ENCODE measurements around the gene ACBD6. TPM values are rescaled to one million over a fixed set of nuclear protein-coding genes. Genes with fewer than 3 reads are reported as not detected.

Gene ACBD6
- total and polyA plus RNA-seq, 9 donors = 31.0 to 56.0 (median 42.7) TPM

GRCh38 chr1:180246579-180246978 is 255.8 kb downstream of the ACBD6 start:
- no peak for DNase-seq
- H3K27me3 ChIP-seq = no peaks in the 10 kb centered on the region

DNA sequence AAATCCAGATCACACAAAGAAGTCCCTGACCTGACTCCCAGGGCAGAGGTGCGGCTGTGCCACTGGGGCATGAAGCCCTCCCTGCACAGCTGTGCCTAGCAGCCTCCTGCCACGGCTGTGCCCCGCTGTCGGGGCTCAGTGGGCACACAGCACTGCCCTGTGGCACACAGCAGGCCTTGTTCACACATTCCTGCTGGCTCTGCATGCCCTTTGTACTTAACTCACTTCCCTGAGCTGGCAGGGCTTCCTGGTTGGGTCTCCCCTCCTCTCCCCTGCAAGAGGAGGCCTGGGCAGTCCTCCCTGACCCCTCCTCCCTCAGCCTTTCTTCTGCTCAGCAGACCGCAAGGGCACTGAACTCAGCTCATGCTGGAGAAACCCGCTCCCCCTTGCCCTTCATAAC is 257.5 kb downstream of the ACBD6 start:
- no peak for DNase-seq
- Histone ChIP-seq H3K36me3 (no peaks in the 10 kb centered on the region), H3K9me3 (no peaks in the 10 kb centered on the region), H3K4me3 (no peak overlapping the region), H3K27me3 (no peaks in the 10 kb centered on the region), H3K4me1 (ENCODE audit: insufficient read depth) (no peaks in the 10 kb centered on the region), H3K27ac (no peak overlapping the region)
- intact Hi-C loops (cut with DNase I) = no loop called here
- 82 to 86% (median 86%) methylated on average over 6 of the region's 6 CpGs for WGBS, 3 donors
- TF ChIP-seq POLR2A (IDR thresholded peaks at IDR 0.05) = no peak
- TF ChIP-seq, protein P1, sequence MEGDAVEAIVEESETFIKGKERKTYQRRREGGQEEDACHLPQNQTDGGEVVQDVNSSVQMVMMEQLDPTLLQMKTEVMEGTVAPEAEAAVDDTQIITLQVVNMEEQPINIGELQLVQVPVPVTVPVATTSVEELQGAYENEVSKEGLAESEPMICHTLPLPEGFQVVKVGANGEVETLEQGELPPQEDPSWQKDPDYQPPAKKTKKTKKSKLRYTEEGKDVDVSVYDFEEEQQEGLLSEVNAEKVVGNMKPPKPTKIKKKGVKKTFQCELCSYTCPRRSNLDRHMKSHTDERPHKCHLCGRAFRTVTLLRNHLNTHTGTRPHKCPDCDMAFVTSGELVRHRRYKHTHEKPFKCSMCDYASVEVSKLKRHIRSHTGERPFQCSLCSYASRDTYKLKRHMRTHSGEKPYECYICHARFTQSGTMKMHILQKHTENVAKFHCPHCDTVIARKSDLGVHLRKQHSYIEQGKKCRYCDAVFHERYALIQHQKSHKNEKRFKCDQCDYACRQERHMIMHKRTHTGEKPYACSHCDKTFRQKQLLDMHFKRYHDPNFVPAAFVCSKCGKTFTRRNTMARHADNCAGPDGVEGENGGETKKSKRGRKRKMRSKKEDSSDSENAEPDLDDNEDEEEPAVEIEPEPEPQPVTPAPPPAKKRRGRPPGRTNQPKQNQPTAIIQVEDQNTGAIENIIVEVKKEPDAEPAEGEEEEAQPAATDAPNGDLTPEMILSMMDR (IDR thresholded peaks at IDR 0.05) = no peak
- TF ChIP-seq EP300 (IDR thresholded peaks at IDR 0.05) = no peak

More at GRCh38 chr1:180246579-180246978, 255.8 kb downstream of the ACBD6 start:
- Histone ChIP-seq H3K4me1 (ENCODE audit: insufficient read depth) (no peaks in the 10 kb centered on the region), H3K9me3 (no peaks in the 10 kb centered on the region), H3K27ac (no peak overlapping the region), H3K4me3 (no peak overlapping the region), H3K36me3 (no peaks in the 10 kb centered on the region)
- 89 to 91% (median 91%) methylated on average over 5 of the region's 5 CpGs for WGBS, 3 donors
- no peak for TF ChIP-seq EP300 (IDR thresholded peaks at IDR 0.05)
- TF ChIP-seq POLR2A (IDR thresholded peaks at IDR 0.05) = no peak
- TF ChIP-seq, protein P1 (IDR thresholded peaks at IDR 0.05) = no peak
- intact Hi-C loops (cut with DNase I) = no loop called here

GRCh38 chr1:180243517-180244221 is 258.7 kb downstream of the ACBD6 start:
- TF ChIP-seq EP300 (IDR thresholded peaks at IDR 0.05) = no peak
- TF ChIP-seq, protein P1 (IDR thresholded peaks at IDR 0.05) = no peak
- H3K9me3 ChIP-seq = no peaks in the 10 kb centered on the region
- H3K4me1 ChIP-seq (ENCODE audit: insufficient read depth) = no peaks in the 10 kb centered on the region
- no peak overlapping the region for H3K4me3 ChIP-seq
- no peak for DNase-seq
- no peaks in the 10 kb centered on the region for H3K36me3 ChIP-seq
- H3K27ac ChIP-seq = no peak overlapping the region
- H3K27me3 ChIP-seq = no peaks in the 10 kb centered on the region
- 86 to 89% (median 86%) methylated on average over 11 of the region's 11 CpGs for WGBS, 3 donors
- intact Hi-C loops (cut with DNase I) = no loop called here

DNA sequence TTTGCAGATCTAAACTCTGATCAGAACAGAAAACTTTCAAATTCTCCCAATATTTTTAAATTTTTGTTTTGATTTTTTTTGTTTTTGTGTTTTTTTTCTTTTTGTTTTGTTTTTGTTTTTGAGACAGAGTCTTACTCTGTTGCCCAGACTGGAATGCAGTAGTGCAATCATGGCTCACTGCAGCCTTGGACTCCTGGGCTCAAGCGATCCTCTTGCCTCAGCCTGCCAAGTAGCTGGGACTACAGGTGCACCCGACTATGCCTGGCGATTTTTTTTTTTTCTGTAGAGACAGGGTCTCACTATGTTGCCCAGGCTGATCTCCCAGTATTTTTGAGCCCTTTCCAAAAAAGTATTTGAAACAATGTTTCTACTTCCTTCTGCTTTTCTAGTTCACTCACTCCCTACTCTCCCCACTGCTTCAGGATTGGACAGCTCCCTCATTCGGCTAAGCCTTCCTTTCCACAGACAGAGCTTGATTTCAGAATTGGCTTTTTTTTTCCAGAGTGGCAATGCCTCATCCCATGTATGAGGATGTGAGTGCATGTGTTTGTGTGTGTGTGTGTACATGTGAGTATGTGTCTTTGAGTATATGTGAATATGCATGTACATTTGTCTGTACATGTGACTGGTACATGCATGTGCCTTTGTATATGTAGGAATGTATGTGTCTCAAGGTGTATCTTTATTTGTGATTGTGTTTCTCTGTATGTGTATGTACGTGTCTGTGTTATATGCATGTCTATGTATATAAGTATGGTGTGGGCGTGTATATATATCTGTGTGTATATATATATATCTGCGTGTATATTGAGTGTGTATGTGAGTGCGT is 260.4 kb downstream of the ACBD6 start:
- no peaks in the 10 kb centered on the region for H3K27me3 ChIP-seq
- DNase-seq = no peak
- H3K36me3 ChIP-seq = no peaks in the 10 kb centered on the region
- H3K4me1 ChIP-seq (ENCODE audit: insufficient read depth) = no peaks in the 10 kb centered on the region
- TF ChIP-seq EP300 (IDR thresholded peaks at IDR 0.05) = no peak
- no peak for TF ChIP-seq POLR2A (IDR thresholded peaks at IDR 0.05)
- TF ChIP-seq, protein P1 (IDR thresholded peaks at IDR 0.05) = no peak
- H3K9me3 ChIP-seq = no peaks in the 10 kb centered on the region
- H3K4me3 ChIP-seq = no peak overlapping the region
- WGBS, 3 donors = 62 to 70% (median 65%) methylated on average over 8 of the region's 8 CpGs
- no peak overlapping the region for H3K27ac ChIP-seq
- intact Hi-C loops (cut with DNase I) = no loop called here
